OCI-M1 (cell line): ENCODE data around the gene TSPAN9.

Source experiments
- DNase-seq: peaks from one replicate; lab custom pipeline; 2025; lab: John Stamatoyannopoulos, UW

The TSPAN9 gene

GRCh38 chr12:3250576-3250975, 173.4 kb downstream of the TSPAN9 start:
- no peak for DNase-seq

DNA sequence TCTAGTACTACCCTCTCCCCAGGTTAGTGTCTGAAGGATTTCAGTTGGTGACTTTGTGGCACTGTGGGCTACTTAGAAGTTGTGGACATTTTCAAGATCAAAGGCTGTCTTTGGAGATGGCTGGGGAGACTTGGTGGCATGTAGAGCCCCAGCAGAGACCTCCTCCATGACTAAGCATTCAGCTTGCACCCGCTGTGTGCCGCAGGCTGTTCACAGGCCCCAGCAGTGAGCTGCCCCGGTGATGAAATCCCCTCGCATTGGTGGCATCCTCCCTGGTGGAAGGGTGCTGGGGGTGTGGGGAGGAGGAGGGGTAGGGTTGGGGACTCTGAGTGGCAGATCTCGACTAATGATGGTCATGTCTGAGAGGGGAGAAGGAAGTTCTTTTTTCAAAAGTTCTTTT, 173.9 kb downstream of the TSPAN9 start:
- no peak for DNase-seq

- no peak for DNase-seq
These were observed 174.5 kb downstream of the TSPAN9 start for GRCh38 chr12:3251691-3252090.

DNA sequence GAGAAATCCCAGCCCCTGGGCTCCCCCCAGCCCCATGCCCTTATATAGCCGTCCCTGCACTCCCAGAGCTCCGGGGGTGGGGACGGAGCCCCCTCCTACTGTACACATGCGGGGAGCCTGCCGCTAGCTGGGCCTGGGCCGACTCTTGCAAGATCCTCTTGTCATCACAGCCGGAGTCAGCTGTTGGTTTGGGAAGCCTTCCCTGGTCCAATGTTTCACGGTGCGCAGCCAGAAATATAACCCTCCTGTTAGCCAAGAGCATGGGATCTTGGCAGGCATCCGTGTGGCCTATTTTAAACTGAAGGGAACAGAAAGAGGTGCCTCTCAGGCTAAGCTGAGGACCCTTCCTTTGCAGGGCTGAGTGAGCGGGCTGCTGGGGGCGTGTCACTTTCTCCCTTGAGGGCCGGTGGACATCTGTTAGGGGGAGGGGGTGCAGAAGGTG, 175.3 kb downstream of the TSPAN9 start:
- DNase-seq, result no peak

- no peak for DNase-seq
These were observed 176.6 kb downstream of the TSPAN9 start for GRCh38 chr12:3253682-3254275.

DNA sequence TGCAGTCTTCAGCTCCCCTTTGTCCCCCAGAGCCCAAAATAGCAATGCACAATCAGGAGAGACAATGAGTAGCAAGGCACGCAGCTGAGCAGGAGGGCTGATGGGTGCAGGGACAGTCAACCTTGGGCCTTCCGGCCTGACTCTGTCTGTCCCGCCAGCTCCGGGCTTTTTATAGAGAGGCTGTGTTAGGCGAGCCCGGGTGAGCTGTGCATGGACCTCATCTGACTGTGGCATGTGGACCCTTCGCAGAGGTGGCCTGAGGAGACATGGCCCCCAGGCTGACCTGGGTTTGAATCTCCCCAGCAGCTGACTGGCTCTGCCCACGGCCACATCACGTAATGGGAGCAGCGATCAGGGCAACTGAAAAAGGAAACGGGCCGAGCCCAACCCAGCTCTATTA, 177.9 kb downstream of the TSPAN9 start:
- DNase-seq, result no peak

DNA sequence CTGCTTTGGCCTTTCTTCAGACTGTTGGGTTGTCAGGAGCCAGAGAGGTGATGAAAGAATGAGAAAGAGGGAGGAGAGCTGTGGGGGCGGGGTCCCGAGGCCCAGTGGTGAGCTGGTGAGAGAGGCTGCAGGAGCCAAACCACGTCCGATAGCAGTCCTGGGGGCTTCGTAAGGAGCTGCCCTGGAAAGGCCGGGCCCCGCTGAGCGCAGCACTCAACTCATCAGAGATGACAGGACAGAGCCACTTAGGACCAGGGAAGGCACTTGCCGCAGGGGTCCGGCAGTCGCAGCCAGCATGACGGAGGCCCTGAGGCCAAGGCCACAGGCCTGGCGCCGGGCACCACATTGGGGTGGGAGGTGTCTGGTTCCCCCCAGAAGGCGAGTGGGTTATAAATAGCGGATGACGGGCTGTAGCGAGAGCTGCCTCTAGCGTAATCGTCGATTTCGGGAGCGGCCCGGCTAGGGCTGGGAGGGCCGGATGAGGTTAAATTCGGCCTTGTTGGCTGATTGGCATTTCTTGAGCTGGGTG, 179.0 kb downstream of the TSPAN9 start:
- no peak for DNase-seq

GRCh38 chr12:3257411-3257810, 180.2 kb downstream of the TSPAN9 start:
- no peak for DNase-seq

- DNase-seq, result no peak
These were observed 182.8 kb downstream of the TSPAN9 start for GRCh38 chr12:3259973-3260372.

- no peak for DNase-seq
These were observed 184.7 kb downstream of the TSPAN9 start for GRCh38 chr12:3261782-3262359.

- DNase-seq, result no peak
These were observed 185.3 kb downstream of the TSPAN9 start for GRCh38 chr12:3262470-3262869.

DNA sequence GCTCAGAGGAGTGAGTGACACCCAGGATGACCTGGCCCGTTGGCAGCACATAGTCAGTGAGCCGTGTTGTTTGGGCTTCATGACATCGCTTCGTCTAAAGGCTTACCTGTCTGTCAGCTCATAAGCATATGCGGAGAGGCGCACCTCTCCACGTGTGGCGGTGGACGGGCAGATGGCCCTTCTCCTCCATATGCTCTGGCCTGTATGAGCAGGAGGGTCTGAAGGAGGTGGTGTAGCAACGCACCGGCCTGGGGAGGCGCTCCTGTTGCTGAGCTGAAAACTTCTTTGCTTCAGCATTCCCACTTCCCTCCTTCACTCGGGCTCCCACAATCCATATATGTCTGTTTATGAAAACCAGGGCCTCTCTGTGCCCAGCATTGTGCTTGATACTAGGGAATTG, 186.1 kb downstream of the TSPAN9 start:
- no peak for DNase-seq

DNA sequence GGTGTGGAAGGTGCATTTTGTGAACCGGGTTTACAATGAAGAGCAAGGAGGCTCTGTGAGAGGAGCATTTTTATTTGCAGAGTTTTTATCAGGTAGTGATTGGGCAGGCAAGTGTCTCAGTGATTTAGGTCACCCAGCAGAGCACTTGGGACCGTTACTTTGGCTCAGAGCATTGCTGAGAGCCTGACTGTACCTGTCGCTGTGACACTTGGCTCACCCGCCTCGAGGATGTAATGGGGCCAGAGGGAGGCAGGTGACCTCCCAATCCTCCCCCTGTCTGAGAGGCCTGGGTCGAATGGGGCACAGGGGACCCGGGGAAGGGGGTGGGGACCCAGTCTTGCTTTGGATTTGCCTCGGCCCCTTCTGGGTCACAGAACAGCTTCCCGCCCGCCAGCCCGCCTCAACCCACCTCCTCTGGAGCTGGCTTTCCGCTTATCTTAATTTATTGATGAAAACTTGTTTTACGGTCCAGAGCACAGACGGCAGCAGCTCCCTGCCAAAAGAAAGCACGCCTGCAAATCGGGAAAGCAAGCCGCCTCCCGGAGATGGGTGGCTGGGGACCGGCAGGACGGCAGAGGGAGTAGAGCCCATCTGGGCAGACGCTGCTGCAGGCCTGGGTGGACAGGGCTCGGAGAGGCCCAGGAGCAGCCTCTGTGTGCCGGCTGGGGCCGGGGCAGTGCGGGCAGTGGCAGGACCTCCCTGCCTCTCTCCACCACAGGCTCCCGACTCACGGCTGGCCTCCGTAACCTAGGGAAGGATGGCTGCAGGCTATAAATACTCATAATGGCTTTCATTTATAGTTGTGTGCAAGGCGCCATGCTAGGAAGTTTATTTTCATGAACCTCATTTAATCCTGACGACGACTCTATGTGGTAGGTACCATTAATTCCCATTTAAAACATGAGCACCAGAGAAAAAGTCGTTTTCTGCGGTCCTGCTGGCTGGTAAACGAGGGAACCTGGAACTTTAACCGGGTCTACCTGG, 187.1 kb downstream of the TSPAN9 start:
- no peak for DNase-seq

DNA sequence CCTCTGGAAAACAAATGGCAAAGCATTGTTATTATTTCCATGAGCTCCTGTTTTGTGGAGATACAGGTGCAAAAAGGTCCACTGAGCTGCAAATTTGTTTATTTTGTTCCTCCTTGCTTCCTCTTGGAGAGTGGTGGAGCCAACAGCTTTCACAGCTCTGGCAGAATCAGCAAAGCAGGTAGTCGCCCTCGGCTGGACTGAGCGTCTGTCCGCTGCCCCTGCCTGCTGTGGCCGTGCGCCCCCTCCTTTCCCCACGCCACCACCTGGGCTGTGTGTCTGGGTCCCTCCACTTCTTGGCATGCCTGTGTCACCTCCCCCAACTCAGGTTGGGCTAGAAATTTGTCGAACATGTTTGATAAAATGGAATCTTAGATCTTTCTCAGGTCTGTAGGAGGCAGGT, 188.2 kb downstream of the TSPAN9 start:
- DNase-seq, result no peak

DNA sequence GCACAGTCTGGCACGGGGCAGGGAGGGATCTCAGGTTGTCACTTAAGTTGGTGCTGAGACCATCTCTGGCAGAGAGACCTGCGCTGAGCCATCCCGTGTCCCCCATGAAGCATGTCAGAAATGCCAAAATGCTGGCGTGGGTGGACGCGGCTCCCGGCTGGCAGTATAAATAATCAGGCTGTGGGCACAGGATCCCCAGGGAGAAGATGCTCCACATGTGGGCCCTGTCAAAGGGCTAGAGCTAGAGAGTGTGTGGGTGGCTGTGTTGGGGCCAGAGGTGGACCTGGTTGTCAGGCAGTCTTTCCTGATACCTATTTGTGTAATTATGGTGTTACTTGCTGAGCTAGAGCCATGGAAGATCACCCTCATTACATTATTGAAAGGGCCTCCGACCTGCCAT, 189.5 kb downstream of the TSPAN9 start:
- no peak for DNase-seq

DNA sequence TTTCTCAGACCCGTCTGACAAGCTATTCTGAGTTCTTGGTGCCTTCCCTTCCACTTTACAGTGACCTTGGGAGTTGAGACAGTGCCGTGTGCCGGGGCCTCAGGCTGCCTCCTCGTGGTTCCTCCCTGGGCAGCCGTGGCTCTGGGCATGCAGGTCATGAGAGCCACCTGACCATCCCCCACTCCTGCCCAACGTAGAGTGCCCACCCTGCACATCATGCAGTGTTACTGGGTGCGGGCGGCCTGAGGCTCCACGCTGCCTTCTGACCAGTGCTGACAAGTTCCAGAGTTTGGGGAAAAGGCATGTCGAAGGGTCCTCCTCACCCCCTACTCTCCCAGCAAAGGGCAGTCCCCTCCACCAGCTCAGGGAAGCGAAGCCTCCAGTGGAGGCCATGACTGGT, 190.5 kb downstream of the TSPAN9 start:
- no peak for DNase-seq

- no peak for DNase-seq
These were observed 192.4 kb downstream of the TSPAN9 start for GRCh38 chr12:3269594-3269993.

GRCh38 chr12:3271146-3271545, 194.0 kb downstream of the TSPAN9 start:
- DNase-seq, result no peak

GRCh38 chr12:3271639-3272038, 194.5 kb downstream of the TSPAN9 start:
- DNase-seq, result no peak

- DNase-seq, result no peak
These were observed 195.8 kb downstream of the TSPAN9 start for GRCh38 chr12:3272958-3273357.

- DNase-seq, result no peak
These were observed 196.3 kb downstream of the TSPAN9 start for GRCh38 chr12:3273409-3273853.

- DNase-seq, result no peak
These were observed 197.5 kb downstream of the TSPAN9 start for GRCh38 chr12:3274664-3275063.
